OCI-LY7 (cell line): ENCODE data around the gene SUCNR1. TPM values are rescaled to one million over a fixed set of nuclear protein-coding genes. Genes with fewer than 3 reads are reported as not detected.

ENCODE experiments used
- BruUV-seq: library from RNA; stranded (reverse); fragments of 400-500 nt; replicated peaks from 2 replicates; lab custom pipeline; 2021; lab: Mats Ljungman, UMichigan
- CTCF ChIA-PET: fragments of 300-600 bp; sonication (Branson Sonifier 250); formaldehyde crosslinking; loops from one replicate; lab custom pipeline; 2022; ENCODE audit warnings: antibody characterized with exemption; ENCODE audit not compliant: unreplicated experiment; lab: Charles Lee
- POLR2A ChIA-PET: fragments of 300-600 bp; sonication (Branson Sonifier 250); formaldehyde crosslinking; loops from one replicate; lab custom pipeline; 2022; ENCODE audit warnings: antibody characterized with exemption; lab: Charles Lee
- DNase-seq: peaks from one replicate; pipeline ENCODE4 v3.0.0-alpha.2; 2015; ENCODE audit warnings: low spot score
- H2AFZ ChIP-seq: fragments of 200-600 bp; sonication (generic), shearing (Covaris generic); 2 replicates; pipeline ENCODE4 v1.6.1; 2014; ENCODE audit warnings: mild to moderate bottlenecking, antibody characterized with exemption, low read length, moderate library complexity
- H3K27ac ChIP-seq: fragments of 200-600 bp; sonication (generic); 2 replicates; pipeline ENCODE4 v1.5.1; 2014; ENCODE audit warnings: mixed run types, low read depth, mild to moderate bottlenecking, moderate library complexity, low read length, inconsistent platforms; ENCODE audit not compliant: poor library complexity, severe bottlenecking
- H3K36me3 ChIP-seq: fragments of 200-600 bp; sonication (generic); 2 replicates; pipeline ENCODE4 v1.6.1; 2014; ENCODE audit warnings: mild to moderate bottlenecking, antibody characterized with exemption, low read length, moderate library complexity, mixed read lengths; ENCODE audit not compliant: insufficient read depth
- H3K4me1 ChIP-seq: fragments of 200-600 bp; sonication (generic); 2 replicates; pipeline ENCODE4 v1.5.1; 2014; ENCODE audit warnings: mild to moderate bottlenecking, low read length; ENCODE audit not compliant: insufficient read depth, poor library complexity, severe bottlenecking
- H3K4me2 ChIP-seq: fragments of 200-600 bp; sonication (generic); 2 replicates; pipeline ENCODE4 v1.6.1; 2014; ENCODE audit warnings: mild to moderate bottlenecking, low read length
- H3K4me3 ChIP-seq: fragments of 200-600 bp; sonication (generic); 2 replicates; pipeline ENCODE4 v1.5.1; 2014; ENCODE audit warnings: mild to moderate bottlenecking, low read depth, low read length; ENCODE audit not compliant: poor library complexity, severe bottlenecking
- H3K79me2 ChIP-seq: fragments of 200-600 bp; sonication (generic); 2 replicates; pipeline ENCODE4 v1.6.1; 2016; ENCODE audit warnings: low read depth, mild to moderate bottlenecking, low read length, moderate library complexity, mixed read lengths; ENCODE audit not compliant: insufficient read depth
- H3K9me2 ChIP-seq: fragments of 200-600 bp; sonication (generic); 2 replicates; pipeline ENCODE4 v1.6.1; 2016; ENCODE audit warnings: mild to moderate bottlenecking, low read length, mixed read lengths; ENCODE audit not compliant: insufficient read depth
- H3K9me3 ChIP-seq: fragments of 200-600 bp; sonication (generic); 2 replicates; pipeline ENCODE4 v1.6.1; 2014; ENCODE audit warnings: mild to moderate bottlenecking, mixed run types, low read length, mixed read lengths
- H4K20me1 ChIP-seq: fragments of 200-600 bp; sonication (generic); 2 replicates; pipeline ENCODE4 v1.6.1; 2014; ENCODE audit warnings: mild to moderate bottlenecking, antibody characterized with exemption, low read length, moderate library complexity, mixed read lengths; ENCODE audit not compliant: insufficient read depth
- EZH2phosphoT487 ChIP-seq: fragments of 200-600 bp; sonication (generic); IDR thresholded peaks from 2 replicates; pipeline ENCODE4 v1.6.1; 2018; ENCODE audit warnings: low read depth, borderline replicate concordance, mild to moderate bottlenecking, mixed run types, antibody characterized with exemption, low read length, moderate library complexity, mixed read lengths
- intact Hi-C: fragments of 100-400 bp; cut with micrococcal nuclease; formaldehyde crosslinking; loops from one replicate; pipeline ENCODE4 v1.10.0; 2022; ENCODE audit not compliant: unreplicated experiment
- total RNA-seq, 2 experiments: library from RNA; depleted of rRNA in 1 of 2; stranded (reverse); fragments of >200 nt in 1 of 2; shearing (Covaris generic) in 1 of 2; gene quantifications; 2 replicates each; pipeline ENCODE4 v1.2.3, GENCODE V29; 2014 to 2022
- TF ChIP-seq, protein P1 (sequence below): fragments of 200-600 bp; sonication (generic); conservative IDR thresholded peaks from 2 replicates; pipeline ENCODE4 v1.5.1; 2014; ENCODE audit warnings: mild to moderate bottlenecking, antibody characterized with exemption, low read length, moderate library complexity, mixed read lengths

The SUCNR1 gene
- total RNA-seq, 2 experiments from 2014 or later, result not detected

DNA sequence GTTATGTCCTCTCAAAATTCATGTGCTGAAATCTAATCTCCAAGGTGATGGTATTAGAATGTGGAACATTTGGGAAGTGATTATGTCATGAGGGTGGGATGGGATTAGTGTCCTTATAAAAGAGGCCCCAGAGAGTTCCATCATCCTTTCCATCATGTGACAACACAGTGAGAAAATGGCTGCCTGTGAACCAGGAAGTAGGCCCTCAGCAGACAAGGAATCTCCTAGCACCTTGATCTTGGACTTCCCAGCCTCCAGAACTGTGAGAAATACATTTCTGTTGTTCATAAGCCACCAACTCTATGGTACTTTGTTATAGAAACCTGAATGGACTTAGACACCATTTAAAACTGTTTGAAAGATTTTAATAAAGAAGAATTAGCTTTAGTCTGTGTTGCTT, 20.8 kb downstream of the SUCNR1 start:
- no peaks in the 10 kb centered on the region for H3K79me2 ChIP-seq
- BruUV-seq, result no TSS peak
- no peak overlapping the region for H3K4me2 ChIP-seq
- no peak overlapping the region for H3K27ac ChIP-seq
- H3K4me1 ChIP-seq, result no peaks in the 10 kb centered on the region
- no peaks in the 10 kb centered on the region for H4K20me1 ChIP-seq
- no peaks in the 10 kb centered on the region for H3K9me3 ChIP-seq
- no peak for TF ChIP-seq EZH2phosphoT487
- TF ChIP-seq, protein P1, sequence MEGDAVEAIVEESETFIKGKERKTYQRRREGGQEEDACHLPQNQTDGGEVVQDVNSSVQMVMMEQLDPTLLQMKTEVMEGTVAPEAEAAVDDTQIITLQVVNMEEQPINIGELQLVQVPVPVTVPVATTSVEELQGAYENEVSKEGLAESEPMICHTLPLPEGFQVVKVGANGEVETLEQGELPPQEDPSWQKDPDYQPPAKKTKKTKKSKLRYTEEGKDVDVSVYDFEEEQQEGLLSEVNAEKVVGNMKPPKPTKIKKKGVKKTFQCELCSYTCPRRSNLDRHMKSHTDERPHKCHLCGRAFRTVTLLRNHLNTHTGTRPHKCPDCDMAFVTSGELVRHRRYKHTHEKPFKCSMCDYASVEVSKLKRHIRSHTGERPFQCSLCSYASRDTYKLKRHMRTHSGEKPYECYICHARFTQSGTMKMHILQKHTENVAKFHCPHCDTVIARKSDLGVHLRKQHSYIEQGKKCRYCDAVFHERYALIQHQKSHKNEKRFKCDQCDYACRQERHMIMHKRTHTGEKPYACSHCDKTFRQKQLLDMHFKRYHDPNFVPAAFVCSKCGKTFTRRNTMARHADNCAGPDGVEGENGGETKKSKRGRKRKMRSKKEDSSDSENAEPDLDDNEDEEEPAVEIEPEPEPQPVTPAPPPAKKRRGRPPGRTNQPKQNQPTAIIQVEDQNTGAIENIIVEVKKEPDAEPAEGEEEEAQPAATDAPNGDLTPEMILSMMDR, result no peak
- H3K4me3 ChIP-seq, result no peak overlapping the region
- CTCF ChIA-PET, result no interaction called here
- no peaks in the 10 kb centered on the region for H3K36me3 ChIP-seq
- H2AFZ ChIP-seq, result peak overlapping the region; percentile 71
- no peaks in the 10 kb centered on the region for H3K9me2 ChIP-seq
- POLR2A ChIA-PET, result interaction anchor here (0.7 kb wide), 1 partner anchor 823 kb away, joined by 3 read pairs; no protein-coding TSS in a partner anchor
- intact Hi-C loops, result no loop called here
- DNase-seq, result no peak

DNA sequence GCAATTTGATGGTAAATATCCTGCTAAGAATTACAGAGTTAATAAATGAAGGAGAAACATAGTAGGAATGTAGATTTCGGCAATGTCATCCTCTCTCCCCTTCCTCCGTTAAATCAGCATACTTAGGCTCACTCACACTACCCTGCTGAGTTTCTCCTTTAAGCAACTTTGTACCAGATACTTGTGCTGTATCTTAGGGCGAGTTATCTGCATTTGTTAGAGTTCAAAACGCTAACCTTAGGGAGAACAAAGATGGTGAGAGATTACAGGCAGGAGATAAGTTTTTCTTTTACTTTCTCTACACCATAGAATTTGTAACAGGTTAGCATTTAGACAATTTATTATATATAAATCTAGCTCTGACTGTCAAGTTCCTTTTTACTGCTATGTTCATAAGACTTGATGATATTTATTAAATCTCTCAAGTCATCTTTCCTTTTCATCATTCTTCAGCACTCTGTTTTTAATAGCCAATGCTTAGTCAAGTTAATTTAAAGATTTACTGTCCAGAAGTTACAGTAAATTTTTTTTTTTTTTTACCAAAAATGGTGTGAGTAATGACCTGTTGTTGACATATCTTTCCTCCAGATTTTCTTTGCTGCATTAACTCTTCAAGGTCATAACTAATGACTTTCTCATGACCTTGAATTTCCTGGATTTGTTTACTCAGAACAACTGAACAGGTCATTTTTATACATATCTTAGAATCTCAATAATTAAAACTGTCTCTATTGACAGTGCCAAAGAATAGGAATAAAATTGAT, 22.2 kb downstream of the SUCNR1 start:
- TF ChIP-seq, protein P1, result no peak
- no peak for TF ChIP-seq EZH2phosphoT487
- H3K9me3 ChIP-seq, result no peaks in the 10 kb centered on the region
- no peaks in the 10 kb centered on the region for H3K9me2 ChIP-seq
- H4K20me1 ChIP-seq, result no peaks in the 10 kb centered on the region
- H3K4me2 ChIP-seq, result no peak overlapping the region
- CTCF ChIA-PET, result no interaction called here
- intact Hi-C loops, result no loop called here
- H3K79me2 ChIP-seq, result no peaks in the 10 kb centered on the region
- no peak overlapping the region for H3K4me3 ChIP-seq
- H3K27ac ChIP-seq, result no peak overlapping the region
- no peaks in the 10 kb centered on the region for H3K36me3 ChIP-seq
- no peaks in the 10 kb centered on the region for H3K4me1 ChIP-seq
- no TSS peak for BruUV-seq
- POLR2A ChIA-PET, result interaction anchor here (0.7 kb wide), 2 partner anchors 580 to 702 kb away, joined by 3 to 4 read pairs; no protein-coding TSS in a partner anchor
- H2AFZ ChIP-seq, result peak overlapping the region; percentile 32; the same call in 1 of the 2 replicates
- DNase-seq, result no peak
